OCI-LY1 (cell line): Measurements from ENCODE around the gene ADH1A.

Source experiments
- EZH2 ChIP-seq: fragments of 200-600 bp; sonication (generic), shearing (Covaris generic); IDR thresholded peaks from 2 replicates; pipeline ENCODE4 v1.8.0; 2017; ENCODE audit warnings: borderline replicate concordance, mixed run types, mild to moderate bottlenecking, antibody characterized with exemption, low read length, moderate library complexity, mixed read lengths
- TF ChIP-seq, protein P1 (sequence below): fragments of 200-600 bp; sonication (generic), shearing (Covaris generic); IDR thresholded peaks from 2 replicates; pipeline ENCODE4 v1.5.1; 2017; ENCODE audit warnings: mild to moderate bottlenecking, antibody characterized with exemption, low read length, moderate library complexity, mixed read lengths

DNA sequence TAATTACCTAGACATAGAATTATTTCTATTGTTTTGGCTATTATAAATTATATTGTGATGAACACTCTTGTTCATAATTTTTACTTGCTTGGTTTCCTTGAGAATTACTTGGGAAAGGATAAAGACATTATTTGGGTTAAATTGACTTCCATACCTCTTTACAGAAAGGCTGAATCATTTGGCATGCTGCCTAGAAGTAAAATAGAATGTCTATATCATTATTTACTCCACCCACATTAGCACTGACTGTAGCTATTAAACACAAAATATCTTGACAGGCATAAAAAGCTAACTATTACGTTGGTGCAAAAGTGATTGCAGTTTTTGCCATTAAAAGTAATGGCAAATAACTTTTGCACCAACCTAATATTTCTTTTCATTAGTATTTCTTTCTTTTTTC, 42.1 kb downstream of the ADH1A start:
- TF ChIP-seq, protein P1, sequence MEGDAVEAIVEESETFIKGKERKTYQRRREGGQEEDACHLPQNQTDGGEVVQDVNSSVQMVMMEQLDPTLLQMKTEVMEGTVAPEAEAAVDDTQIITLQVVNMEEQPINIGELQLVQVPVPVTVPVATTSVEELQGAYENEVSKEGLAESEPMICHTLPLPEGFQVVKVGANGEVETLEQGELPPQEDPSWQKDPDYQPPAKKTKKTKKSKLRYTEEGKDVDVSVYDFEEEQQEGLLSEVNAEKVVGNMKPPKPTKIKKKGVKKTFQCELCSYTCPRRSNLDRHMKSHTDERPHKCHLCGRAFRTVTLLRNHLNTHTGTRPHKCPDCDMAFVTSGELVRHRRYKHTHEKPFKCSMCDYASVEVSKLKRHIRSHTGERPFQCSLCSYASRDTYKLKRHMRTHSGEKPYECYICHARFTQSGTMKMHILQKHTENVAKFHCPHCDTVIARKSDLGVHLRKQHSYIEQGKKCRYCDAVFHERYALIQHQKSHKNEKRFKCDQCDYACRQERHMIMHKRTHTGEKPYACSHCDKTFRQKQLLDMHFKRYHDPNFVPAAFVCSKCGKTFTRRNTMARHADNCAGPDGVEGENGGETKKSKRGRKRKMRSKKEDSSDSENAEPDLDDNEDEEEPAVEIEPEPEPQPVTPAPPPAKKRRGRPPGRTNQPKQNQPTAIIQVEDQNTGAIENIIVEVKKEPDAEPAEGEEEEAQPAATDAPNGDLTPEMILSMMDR: no peak
- no peak for TF ChIP-seq EZH2
